Eye (tissue), 1 donor: ENCODE results near the gene C1QA.
"Not testable (repeated sequence)": the region's sequence is repeated elsewhere in the genome, so short reads cannot be mapped to it uniquely, and the experiment has no call there.

Experiments used
- DNase-seq: peaks from one replicate; pipeline ENCODE4 v3.0.0-alpha.2; 2015

C1QA gene

DNA sequence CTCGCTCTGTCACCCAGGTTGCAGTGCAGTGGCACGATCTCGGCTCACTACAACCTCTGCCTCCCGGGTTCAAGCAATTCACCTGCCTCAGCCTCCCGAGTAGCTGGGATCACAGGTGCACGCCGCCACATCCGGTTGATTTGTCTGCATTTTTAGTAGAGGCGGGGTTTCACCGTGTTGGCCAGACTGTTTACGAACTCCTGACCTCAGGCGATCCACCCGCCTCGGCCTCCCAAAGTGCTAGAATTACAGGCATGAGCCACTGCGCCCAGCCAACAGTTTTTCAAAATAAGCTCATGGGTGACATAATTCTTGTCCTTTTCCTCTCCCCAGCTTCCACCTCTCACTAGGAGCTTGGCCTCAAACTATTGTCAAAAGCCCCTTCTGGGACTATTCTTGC is 39.7 kb downstream of the C1QA start:
- not testable (repeated sequence) for DNase-seq

DNA sequence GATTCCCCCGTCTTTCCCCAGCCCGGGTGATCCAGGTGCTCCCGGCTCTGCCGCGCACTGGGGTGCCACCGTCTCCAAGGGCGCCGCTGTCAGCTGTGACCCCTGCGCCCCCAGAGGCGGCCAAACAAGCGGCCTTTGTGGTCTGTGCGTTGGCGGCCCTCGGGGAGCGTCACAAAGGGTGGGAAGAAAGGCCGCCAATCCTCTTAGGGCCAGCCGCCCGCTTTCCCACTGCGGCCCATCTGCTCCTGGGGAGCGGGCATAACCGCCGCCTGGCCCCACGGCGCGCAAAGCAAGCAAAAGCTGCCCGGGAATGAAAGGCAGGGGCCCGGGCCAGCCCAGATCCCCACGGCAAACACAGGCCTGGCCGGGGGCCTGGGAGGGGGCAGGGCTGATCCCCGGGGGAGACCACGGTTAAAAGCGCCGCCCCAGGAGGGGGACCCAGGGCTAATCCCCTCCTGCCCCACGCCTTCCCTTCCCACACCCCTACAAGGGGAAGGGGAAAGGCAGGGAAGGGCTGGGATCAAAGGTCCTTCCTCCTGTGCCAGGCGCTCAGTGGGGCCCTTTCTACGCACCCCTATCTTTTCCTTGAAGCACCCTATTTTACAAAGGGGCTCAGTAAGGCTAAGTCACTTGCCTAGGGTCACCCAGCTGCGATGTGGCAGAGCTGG is 40.6 kb downstream of the C1QA start:
- DNase-seq = peak; percentile 80

DNA sequence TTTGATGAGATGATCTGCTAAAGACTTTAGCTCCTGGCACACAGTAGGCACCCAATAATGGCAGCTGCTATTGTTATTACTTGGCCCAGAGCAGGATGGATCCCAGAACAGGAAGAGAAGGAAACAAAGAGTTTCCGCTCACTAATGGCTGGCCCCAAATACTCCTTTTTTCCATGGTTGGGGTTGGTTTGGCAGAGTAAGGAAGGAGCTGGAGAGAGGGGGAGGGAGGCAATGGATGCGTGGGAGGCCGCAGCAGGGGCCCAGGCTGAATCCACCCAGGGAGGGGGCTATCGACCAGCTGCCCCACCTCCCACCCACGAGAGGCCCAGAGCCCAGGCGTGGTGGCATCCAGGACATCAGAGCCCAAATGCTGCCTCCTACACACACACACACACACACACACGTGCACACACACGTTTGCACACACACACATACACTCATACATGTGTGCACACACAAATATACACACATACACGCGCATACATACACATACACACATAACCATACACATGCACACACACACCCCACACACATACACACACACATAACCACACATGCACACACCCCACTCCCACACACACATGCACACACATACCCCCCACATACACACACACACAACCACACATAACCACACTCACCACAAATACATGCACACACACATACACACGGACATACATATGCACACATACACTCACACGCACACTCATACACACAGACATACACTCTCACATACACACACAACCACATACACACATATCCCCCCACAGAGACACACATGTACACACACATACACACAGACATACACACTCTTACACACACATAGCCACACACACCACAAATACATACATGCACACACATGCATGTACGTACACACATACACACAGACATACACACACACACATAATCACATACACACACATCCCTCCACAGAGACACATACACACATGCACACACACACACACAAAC is 41.8 kb downstream of the C1QA start:
- no peak for DNase-seq

DNA sequence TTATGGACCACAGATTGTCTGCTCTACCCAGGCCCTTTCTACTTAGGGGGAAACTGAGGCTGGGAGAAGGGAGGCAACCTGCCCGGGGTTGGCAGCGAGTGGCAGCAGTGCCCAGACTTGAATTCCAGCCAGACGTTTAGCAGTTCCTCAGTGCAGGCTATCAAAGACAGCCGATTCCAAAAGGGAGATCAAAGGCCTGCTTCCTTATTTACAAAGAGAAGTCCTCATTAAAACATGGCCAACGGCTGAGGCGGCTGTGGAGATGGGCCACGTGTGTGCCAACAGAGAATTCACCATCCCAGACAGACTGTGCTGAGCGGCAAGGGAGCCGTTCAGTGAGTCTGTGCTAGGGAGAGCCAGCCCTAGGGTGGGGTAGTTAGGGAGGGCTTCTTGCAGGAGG is 44.3 kb downstream of the C1QA start:
- DNase-seq = no peak

DNA sequence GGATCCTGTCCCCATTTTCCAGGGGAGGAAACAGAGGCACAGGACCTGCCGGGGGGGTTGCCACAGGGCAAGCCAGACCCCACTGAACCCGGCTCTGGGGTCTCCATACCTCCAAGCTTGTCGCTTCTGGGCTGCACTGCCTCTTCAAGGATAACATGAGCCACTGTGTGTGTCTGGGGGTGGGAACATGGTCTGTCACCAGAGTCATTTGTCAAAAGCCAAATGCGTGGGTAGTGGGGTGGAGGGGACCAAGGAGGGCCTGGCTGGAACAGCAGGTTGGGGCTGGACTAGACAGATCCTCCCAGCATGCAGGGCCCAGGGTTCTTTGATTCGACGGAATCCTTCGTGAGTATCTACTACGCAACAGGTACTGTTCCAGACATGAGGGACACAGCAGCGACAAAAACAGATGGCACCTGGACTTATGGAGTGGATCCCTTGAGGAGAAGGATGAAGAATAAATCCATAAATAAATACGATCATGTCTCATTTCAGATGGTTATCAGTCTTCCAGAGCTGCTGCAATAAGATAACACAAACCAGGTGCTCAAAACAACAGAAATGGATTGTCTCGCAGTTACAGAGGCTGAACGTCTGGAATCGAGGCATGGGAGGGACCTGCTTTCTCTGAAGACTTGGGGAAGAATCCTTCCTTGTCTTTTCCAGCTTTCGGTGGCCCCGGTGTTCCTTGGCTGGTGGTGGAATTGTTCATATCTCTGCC is 45.3 kb downstream of the C1QA start:
- no peak for DNase-seq

DNA sequence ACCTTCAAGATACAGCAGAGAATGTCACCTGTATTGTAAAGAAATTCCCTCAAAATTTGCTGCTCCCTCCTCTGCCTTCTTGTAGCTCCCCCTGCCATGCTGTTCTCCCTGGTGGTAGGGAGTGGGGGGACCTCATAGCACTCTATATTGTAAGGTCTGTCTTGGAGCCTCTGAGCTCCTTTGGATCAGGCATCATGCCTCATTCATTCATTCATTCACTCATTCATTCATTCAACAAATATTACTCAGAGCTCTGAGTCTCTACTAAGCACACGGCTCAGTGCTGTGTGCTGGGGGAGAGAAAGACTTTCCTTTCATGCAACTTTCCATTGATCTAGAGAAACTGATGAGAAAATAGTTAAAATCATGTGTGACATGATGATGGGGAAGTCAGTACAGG is 47.1 kb downstream of the C1QA start:
- DNase-seq = no peak

DNA sequence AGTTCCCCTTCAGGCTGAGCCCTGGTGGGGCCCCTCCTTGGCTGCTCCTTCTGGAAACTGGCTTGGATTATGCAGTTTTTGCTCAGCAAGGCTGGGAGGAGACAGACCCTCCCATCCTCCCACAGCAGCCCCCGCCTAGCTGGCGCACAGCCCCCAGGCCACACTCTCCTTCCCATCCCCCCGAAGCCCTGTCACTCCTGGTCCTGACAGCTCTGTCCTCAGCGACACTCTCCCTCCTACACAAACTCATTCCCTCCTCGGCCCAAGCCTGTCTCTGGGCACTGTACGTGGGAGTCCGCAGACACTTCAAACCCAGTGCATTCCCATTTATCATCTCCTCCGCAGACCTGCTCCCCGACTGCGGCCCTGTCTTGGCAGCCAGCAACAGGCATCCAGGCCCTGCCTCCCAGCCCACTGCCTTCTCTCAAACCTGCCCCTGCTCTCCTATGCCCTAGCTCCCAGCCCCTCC is 49.2 kb downstream of the C1QA start:
- no peak for DNase-seq

DNA sequence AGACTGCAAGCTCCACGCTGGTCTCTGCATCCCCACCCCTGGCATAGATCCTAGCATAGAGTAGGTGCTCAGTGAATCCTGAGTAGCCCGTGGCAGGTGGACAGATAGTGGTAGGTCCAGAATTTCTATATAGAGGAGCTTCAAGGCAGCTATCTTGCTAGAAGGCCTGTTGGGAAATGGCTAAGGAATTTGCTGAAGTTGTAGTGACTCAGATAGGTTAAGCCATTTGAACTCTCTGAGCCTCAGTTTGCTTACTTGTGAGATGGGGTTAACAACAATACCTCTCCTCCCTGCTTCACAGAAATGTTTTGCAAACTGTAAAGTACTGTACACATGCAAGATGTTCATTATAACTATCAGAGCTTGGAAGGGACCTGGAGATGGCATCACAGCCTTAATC is 50.8 kb downstream of the C1QA start:
- DNase-seq = no peak

DNA sequence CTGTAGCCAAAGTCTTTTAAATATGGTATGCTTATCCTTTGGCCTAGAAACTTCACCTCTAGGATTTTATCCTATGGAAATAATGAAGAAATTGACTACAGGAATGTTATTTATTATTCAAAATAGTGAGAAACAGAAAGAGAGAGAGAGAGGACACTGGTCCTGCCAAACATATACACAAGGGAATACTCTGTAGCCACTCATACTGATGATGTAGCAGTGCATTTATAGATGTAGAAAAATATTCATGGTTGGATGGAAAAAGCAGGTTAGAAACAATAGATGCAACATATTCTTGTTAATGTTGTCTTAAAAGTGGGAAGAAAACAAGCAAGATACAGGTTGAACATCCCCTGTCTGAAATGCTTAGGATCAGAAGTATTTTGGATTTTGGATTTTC is 52.0 kb downstream of the C1QA start:
- DNase-seq = no peak
